NCI-H2196 treated with DMSO at 0.1 percent for 48 hours (cell line): ENCODE data around the gene SHISA9.

Experiments
- DNase-seq: peaks from one replicate; lab custom pipeline; 2025; ENCODE audit not compliant: unreplicated experiment; lab: John Stamatoyannopoulos, UW

The SHISA9 gene

DNA sequence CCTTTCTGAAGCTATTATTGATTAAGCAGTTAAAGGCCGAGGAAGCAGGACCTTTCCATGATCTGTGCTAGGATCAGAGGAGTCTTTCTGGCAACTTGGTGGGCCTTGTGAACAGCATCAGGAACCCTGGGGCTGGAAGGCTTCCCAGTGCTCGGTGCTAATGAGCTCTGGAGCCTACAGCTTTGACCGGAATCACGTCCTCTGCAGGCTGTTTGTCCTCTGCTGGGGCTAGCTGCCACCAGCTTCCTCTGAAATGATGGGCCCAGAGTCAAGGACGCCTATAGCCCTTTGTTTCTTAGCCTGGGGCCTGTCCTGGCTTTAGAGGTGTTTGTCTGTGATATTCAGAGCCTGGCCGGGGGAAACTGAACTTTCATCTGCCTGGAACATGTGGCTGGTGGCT lies 111.6 kb downstream of the SHISA9 start:
- no peak for DNase-seq

DNA sequence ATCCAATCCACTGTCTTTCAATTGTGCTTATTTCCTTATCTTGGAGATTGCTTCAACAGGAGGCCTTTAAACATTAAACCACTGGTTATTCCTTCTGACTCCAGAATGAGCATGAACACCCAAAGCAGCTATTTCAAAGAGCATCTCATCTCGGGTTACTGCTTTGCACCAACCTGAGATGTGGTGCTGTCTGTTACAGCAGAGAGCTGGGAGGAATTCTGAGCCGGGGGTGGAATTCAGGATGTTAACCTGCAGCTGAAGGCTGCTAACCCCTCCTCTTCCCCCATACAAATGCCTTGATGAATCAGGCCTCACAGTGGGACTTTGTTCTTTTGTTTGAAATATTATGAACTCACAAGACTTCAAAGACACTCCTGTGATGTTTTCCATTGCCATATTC lies 113.1 kb downstream of the SHISA9 start:
- DNase-seq: no peak

DNA sequence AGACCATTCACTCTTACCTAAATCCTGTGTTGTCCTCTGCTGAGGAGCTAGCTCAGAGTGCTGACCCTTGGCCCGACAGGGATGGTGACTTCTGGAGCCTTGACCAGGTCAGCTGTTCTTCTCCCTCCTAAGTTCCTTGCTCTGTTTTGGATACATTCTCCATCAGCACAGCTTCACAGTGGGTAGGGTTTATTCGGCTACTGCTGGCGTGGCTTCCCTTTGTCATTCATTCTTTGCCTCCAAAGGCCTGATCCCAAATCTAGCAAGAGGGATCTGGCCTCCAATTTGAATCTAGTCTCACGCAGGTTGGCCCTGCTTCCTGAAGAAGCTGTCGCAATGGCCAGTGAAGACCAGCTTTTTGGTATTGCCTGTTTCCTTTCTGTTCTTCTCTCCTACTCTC lies 116.6 kb downstream of the SHISA9 start:
- DNase-seq: no peak

DNA sequence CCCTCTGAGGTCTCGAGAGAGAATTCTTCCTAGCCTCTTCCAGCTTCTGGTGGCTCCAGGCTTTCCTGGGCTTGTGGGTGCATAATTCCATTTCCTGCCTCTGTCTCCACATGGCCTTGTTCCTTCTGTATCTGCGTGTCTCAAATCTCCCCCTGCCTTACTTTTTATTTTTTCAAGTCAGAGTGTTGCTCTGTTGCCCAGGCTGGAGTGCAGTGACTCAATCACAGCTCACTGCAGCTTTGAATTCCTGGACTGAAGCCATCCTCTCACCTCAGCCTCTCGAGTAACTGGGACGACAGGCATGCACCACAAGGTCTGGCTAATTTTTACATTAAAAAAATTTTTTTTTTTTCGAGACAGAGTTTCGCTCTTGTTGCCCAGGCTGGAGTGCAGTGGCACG lies 120.6 kb downstream of the SHISA9 start:
- DNase-seq: no peak

DNA sequence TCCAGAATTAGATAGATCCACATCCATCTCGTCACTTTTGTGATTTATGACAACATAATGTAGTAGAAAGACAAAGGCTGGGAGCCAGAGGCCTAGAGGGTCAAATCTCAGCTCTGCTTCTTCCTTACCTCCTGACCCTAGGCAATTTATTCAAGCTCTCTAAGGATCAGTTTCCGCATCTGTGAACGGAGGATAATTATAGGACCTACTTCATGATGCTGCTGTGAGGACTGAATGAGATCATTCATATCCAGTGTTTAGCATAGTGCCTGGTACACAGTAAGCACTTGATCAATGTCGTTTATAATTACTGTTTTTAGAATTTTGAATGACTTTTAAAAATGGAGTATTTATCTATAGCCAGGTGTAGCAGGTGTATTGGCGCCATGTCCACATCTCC lies 128.4 kb downstream of the SHISA9 start:
- no peak for DNase-seq

DNA sequence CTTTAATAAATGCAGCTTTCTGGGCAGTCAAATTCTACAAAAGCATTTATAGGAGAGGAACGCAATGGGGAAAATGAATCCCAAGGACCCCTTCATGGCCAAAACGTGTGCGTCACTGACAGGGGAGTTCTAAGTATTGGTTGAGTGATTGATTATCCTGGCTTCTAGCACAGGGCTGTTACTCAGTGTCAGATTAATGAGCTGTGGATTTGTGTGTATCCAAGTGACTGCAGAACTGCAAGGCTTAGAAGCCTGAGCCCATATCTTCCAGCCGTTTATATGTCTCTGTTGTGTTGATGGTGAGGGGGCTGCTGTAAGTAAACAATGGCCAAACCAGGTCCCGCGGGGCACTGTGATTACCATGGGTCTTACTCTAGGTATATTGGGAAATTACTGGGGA lies 129.4 kb downstream of the SHISA9 start:
- DNase-seq: no peak

DNA sequence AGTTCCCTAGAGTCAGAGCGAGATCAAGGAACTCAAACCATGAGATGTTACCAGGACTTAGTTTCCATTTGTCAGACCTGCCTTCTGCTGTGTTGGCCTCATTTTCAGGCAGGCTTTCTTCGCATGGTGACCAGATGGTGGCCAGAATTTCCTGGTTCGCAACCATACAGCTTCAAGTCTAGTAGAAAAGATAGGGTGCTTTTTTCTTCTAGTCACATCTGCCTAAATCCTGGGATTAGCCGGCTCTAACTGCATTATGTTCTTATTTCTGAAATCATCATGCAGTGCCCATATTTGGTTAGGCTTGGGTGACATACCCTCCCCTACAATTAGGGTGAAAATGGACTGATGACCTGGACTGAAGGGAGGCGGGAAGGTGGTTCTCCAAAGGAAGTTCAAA lies 131.5 kb downstream of the SHISA9 start:
- no peak for DNase-seq

DNA sequence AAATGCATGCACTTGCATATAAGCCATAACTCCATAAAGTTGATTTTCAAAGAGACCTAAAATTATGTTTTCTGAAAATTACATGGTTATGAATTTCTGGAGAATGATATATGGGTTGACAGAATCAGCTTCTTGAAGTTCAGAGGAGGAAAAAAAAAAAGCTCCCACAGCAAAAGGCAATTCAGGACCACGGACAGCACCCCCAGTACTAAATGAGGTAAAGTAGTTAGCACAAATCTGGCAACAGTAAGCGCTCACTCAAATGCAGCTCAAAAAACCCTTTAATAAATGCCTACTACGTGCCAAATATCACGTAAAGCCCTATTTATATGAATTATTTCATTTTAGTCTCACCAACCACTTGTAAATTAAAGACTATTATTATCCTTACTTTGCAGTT lies 135.2 kb downstream of the SHISA9 start:
- DNase-seq: no peak

DNA sequence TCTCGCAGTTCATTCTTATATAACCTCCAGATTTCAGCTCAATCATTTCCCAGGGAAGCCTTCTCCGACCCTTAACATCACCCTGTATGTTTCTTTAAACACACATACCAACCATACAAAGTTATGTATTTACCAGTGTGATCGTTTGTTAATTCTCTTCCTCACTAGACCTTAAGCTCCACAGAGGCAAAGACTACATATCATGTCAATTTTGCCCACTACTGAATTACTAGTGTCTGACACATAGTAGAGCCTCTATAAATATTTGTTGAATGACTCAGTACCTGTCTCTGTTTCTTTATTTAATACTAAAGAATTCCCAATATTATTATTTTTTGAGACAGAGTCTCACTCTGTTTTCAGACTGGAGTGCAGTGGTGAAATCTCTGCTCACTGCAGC lies 137.2 kb downstream of the SHISA9 start:
- DNase-seq: no peak

DNA sequence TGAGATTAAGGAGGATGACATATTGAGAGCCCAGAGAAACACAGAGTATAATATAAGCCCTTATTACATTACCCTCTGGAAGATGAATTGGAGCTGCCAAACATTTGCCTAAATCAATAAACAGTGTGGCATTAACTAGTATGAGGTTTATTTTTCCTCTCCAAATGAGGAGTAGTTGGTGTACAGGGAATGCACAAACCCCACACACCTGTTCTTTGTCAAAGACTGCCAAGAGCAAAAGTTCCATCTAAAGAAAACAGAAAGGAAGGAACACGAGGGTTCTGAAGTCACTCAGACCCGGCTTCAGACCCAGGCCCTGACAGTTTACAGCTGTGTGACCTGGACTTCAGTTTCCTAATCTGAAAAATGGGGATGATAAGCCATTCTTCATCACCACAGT lies 138.1 kb downstream of the SHISA9 start:
- DNase-seq: no peak

DNA sequence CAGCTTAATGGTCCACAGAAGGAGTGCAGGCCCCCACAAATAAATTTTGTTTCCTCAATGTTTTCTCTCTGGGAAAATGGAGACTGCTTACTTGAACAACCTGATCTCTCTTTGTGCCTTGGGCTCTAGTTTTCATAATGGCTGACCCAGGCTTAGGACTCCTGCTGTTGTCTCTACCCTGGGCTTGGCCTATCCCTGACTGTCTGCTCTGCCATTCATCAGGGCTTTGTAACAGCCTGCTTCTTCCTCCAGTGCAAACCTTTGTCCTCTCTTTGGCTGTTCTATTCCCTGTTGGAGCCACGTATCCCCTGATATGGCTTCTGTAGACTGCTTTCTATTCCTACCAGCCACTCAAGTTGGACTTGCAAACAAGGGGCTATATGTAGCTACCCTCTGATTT lies 139.8 kb downstream of the SHISA9 start:
- no peak for DNase-seq

DNA sequence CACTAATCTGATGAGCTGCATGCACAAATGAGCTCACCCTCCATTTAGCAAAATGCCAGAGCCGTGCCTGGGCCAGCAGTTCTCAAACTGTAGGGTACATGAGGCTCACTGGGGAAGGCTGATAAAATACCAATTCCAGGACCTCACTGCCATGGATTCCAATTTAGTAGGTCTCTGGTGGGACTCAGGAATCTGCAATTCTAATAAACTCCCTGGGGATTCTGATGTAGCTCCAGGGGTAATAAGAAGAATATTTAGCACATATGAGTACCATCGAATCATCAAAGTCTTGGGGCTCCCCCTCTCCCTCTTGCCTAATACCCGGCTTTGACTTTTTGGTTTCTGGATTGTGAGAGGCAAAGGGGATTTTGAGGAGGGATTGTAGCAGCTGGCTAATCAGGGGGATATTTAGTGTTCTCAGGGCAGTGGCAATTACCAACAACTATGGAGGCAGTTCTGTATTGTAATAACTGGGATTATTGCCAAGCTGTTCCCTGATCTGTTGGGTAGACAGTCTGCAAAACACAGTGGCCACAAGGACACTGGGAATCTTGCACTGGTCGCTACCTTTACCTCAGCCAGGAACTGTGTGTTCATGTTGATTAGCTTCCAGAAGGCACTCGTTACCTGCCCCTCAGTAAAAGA lies 140.4 kb downstream of the SHISA9 start:
- no peak for DNase-seq

DNA sequence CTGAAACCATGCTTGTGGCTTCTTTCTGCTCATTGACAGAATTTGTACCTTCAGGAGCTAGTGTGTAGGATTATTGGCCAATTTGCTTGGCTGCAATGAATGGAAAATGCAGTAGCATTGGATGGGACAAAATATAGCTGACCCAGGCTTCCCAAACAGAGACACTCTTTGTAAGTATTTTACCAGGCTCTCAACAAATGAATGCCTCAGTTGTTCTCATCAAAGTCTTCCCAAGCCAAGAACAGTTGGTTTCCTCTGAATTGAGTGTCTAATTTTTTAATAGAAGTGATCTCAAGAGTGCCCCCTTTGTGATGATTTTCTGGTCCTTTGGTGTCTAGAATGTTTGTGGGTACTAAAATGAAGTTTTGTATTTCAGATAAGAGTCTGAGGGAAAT lies 140.9 kb downstream of the SHISA9 start:
- no peak for DNase-seq

DNA sequence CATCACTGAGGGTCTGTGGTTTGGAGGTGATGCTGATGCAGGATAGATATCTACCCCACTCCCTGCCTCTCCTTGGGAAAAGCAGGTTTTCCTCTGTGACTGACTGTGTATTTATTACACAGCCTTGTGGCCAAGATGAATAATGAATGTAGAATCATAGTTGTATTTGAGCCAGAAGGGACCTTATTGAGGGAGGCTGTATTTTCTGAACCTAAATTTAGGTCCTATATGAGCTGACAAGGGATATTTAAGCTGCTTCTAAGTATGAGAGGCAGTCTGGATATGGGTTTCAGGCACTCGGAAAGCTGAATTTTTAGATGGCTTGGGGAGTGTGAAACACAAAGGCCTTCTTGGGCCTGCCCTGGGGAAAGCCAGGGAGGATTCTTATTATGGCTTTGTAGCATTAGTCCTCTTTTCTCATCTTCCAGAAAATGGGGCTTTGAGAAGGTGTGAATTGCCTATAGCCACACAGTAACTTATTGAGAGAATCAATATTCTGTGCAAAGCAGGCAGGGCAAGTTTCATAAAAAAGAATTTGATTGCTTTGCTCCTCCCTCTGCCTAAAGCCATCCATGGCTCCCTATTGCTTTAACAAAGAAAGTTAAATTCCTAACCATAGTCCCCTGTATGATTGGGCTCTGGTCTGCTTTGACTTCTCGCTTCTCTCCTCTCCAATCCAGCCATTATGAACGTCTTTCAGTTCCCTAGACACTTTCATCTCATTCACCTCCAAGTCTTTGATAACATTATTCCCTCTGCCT lies 144.8 kb downstream of the SHISA9 start:
- no peak for DNase-seq

DNA sequence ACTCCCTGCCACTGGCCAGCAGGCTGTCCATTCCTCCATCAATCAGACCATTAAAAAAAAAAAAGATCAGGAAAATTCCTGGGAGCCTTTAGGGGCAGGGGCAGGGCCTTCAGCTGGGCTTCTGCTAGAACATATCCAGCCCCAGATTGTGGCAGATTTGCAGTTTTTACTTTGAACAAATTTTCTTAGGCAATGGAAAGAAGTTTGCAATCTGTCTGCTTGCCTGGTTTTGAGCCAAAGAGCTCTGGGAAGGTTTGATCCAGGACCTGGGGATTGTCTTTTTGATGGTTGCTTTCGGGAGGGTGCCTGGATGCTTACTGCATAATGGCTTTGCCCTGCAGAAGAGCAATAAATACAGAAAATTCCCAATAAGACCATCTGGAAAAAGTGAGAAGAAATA lies 145.9 kb downstream of the SHISA9 start:
- DNase-seq: no peak

DNA sequence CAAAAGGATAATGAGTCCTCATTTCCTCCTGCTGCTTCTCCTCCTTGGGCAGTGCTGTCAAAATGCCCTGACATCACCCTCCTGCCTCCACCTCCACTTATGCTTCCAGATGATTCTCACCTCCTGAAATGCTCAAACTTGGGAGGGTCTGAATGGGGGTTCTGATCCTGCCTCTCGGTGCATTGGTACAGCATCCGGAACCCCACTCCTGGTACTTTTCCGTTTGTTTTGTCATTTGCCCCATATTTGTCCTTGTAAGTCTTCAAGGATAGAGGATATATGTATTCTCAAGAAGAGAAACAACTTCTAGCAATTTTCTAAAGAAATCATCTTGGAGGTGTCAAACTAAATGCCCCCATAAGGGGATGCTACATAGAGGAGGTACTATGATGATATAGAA lies 148.3 kb downstream of the SHISA9 start:
- DNase-seq: no peak

DNA sequence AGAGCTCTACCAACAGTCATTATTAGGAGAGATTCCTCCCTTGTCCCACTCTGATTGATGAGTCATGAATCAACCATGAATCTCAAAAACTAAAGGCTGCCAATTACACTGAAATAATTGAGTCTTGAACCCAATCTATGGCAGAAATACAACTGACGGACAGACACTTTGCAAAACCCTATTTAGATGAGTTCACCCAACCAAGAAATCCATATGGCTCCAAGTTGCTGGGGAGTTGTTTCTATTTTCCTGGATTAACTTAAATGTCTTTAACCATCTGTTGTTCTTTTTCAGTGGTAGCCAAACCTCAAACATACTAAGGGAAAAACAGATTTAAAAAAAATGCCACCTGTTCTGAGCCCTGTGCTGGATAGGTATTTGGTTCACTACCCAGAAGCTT lies 151.0 kb downstream of the SHISA9 start:
- DNase-seq: no peak

DNA sequence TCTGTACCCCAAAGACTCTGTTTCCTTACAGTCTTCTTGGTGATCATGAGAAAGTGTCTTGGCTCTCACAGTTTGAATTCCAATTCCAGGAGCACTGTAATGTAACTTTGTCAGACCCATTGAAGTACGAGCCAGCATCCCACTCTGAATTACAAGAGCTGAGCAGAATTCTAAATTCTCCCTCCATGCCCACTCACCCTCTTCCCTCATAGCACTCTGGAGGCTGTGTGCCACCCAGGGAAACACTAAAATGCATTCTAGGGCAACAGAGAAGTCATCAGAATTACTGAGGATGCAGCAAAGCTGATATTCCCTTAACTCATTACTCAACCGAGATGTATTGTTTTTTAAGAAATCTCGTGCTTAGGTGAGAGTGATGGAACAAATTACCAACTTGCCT lies 154.1 kb downstream of the SHISA9 start:
- DNase-seq: no peak

DNA sequence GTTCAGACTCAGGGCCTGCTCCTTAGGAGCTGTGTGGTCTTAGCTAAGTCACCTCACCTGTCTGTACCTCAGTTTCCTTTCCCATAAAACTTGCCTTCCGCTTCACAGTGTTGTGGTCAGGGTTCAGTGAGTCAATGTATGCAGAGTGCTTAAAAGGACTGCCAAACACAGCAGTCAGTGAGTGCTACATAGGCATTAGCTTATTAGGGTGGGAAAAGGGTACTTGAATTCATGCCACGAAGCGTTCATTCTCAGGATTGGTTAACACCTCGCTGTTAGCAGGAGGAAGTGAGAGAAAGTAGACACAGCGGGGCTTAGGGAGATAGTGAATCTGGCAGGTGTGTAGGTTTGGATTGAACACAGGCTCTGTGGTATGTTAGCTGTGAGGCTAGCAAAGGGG lies 155.2 kb downstream of the SHISA9 start:
- no peak for DNase-seq

DNA sequence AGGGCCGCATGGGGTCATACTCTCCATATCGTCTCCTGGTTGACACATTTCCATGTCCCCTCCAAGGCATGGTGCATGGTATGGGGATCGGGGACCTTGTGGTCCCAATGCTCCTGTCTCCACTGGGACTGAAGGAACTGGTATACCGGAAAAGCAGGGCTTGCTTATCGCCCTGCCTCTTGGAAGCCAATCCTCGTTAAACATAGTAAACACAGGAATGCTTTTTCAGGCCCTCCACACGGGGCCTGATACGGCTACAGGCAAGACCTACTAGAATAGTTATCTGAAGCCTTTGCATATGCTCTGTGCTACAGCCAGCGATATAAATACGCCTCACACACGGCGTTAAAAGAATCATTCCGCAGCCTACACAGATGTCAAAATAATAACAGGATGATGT lies 159.5 kb downstream of the SHISA9 start:
- DNase-seq: no peak

DNA sequence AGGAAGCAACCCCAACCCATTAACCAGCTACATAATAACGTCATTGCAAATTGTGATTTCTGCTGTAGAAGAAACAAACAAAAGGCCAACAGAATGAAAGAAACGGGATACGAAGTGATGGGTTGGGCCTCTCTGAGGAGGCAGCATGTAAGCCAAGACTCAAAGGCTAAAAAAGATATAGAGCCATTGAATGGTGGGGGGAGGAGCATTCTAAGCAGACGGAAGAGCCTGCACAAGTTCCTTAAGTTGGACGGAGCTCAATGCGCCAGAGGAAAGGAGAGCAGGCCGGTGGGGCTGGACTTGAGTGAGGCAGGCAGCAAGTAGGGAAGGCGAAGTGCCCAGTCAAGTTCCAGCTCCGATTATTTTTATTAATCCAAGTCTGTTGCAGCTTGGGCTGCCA lies 160.3 kb downstream of the SHISA9 start:
- DNase-seq: no peak

DNA sequence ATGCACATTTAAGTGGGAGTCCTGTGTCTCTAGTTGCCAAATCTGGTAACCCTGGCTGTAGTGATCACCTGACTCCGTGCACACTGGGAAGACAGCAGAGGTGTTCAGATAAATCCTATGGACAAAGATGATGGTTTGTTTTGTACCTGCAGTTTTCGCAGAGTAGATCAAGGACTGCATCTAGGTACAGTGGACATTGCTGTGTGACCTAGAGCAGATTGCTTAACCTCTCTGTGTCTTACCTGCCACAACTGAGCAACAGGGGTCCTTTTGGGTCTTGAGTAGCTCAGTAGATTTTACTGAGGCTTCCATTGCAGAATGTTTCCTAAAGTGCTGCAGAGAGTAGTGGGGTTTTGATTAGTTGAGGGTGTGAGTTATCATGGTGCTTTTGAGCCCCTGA lies 160.8 kb downstream of the SHISA9 start:
- DNase-seq: no peak

DNA sequence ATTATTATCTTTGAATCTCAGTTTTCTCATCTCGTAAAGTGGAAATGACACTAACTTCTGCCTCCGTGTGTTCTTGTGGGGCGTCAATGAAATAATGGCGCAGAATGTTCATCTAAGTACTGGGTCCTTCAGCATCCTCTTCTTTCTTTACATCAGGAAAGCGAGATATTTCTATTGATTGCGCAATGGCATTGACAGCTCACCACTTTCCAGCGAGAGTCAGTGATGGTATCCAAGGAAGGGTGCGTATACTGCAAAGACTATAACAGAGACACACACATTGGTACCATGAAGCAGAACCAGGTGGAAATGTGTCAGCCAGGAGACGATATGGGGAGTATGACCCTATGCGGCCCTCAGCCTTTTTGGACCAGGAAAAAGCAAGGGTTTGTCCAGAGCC lies 162.1 kb downstream of the SHISA9 start:
- DNase-seq: no peak
